SK-N-SH (cell line): ENCODE measurements around the gene CSNK1D. TPM values are rescaled to one million over a fixed set of nuclear protein-coding genes. Genes with fewer than 3 reads are reported as not detected.
A peak's percentile ranks its signal among the peaks of the same experiment; 100 is the strongest.

ENCODE experiments used
- CTCF ChIA-PET: fragments of 300-600, 350-600 bp; formaldehyde crosslinking; extraction: SDS; loops from one replicate; lab custom pipeline; 2021; lab: Yijun Ruan, JAX
- POLR2A ChIA-PET: fragments of 350-600 bp; sonication (Branson Sonifier 250); formaldehyde crosslinking; extraction: SDS; loops from one replicate; lab custom pipeline; 2020; ENCODE audit warnings: antibody characterized with exemption, inconsistent platforms; lab: Yijun Ruan, JAX
- DNase-seq: peaks from one replicate; pipeline ENCODE4 v3.0.0; 2012
- H2AFZ ChIP-seq: fragments of 200-600 bp; sonication (generic); 2 replicates; pipeline ENCODE4 v1.8.1; 2016; ENCODE audit warnings: antibody characterized with exemption, mild to moderate bottlenecking, low read depth
- H3F3A ChIP-seq: fragments of 200-600 bp; sonication (generic); replicated peaks from 2 replicates; pipeline ENCODE3; 2016; ENCODE audit warnings: antibody characterized with exemption, mild to moderate bottlenecking; ENCODE audit not compliant: insufficient read depth
- H3K27ac ChIP-seq, 2 experiments: fragments of 200-500 bp in 1 of 2; fragments of 200-600 bp in 1 of 2; sonication (Bioruptor generic) in 1 of 2; sonication (generic), shearing (Covaris generic) in 1 of 2; 2 replicates each; pipeline versions ENCODE4 v1.5.1 to v1.6.1; 2014 to 2016; ENCODE audit warnings: low read depth in 2 of 2, inconsistent platforms in 1 of 2, low read length in 1 of 2, mild to moderate bottlenecking in 1 of 2, mixed read lengths in 1 of 2
- H3K27me3 ChIP-seq: fragments of 200-600 bp; sonication (generic), shearing (Covaris generic); 2 replicates; pipeline ENCODE4 v1.6.1; 2016; ENCODE audit warnings: mixed run types; ENCODE audit not compliant: insufficient read depth
- H3K36me3 ChIP-seq, 2 experiments: fragments of 200-500 bp in 1 of 2; fragments of 200-600 bp in 1 of 2; sonication (Bioruptor generic) in 1 of 2; sonication (generic) in 1 of 2; replicated peaks in 1 of 2; 2 replicates each; pipeline versions ENCODE3 to v1.5.1; 2014 to 2016; ENCODE audit warnings: low read length in 1 of 2, mild to moderate bottlenecking in 1 of 2; ENCODE audit not compliant: insufficient read depth in 2 of 2, control insufficient read depth in 1 of 2
- H3K4me1 ChIP-seq, 2 experiments: fragments of 200-500 bp in 1 of 2; fragments of 200-600 bp in 1 of 2; sonication (Bioruptor generic) in 1 of 2; sonication (generic), shearing (Covaris generic) in 1 of 2; 2 replicates each; pipeline versions ENCODE4 v1.5.1 to v1.6.1; 2014 to 2016; ENCODE audit warnings: low read depth in 1 of 2, low read length in 1 of 2, mixed run types in 1 of 2; ENCODE audit not compliant: insufficient read depth in 2 of 2, control insufficient read depth in 1 of 2
- H3K4me2 ChIP-seq: fragments of 200-600 bp; sonication (generic), shearing (Covaris generic); 2 replicates; pipeline ENCODE4 v1.6.1; 2017; ENCODE audit warnings: mixed run types
- H3K4me3 ChIP-seq, 2 experiments: fragments of 200-500 bp in 1 of 2; fragments of 200-600 bp in 1 of 2; sonication (Bioruptor generic) in 1 of 2; sonication (generic), shearing (Covaris generic) in 1 of 2; 2 replicates each; pipeline versions ENCODE4 v1.5.1 to v1.8.1; 2014 to 2016; ENCODE audit warnings: low read depth in 2 of 2, inconsistent platforms in 1 of 2, low read length in 1 of 2, mild to moderate bottlenecking in 1 of 2, mixed read lengths in 1 of 2, moderate library complexity in 1 of 2
- H3K79me2 ChIP-seq: fragments of 200-600 bp; sonication (generic); 2 replicates; pipeline ENCODE4 v1.8.1; 2017; ENCODE audit warnings: mild to moderate bottlenecking; ENCODE audit not compliant: insufficient read depth
- H3K9ac ChIP-seq: fragments of 200-600 bp; sonication (generic); 2 replicates; pipeline ENCODE4 v1.6.1; 2017; ENCODE audit warnings: mixed run types
- H3K9me2 ChIP-seq: fragments of 200-600 bp; sonication (generic); 2 replicates; pipeline ENCODE4 v1.6.1; 2017; ENCODE audit warnings: mixed run types
- H3K9me3 ChIP-seq: fragments of 200-600 bp; sonication (generic); 2 replicates; pipeline ENCODE4 v1.6.1; 2017; ENCODE audit warnings: mixed run types, mild to moderate bottlenecking, moderate library complexity
- H4K20me1 ChIP-seq: fragments of 200-600 bp; sonication (generic); 2 replicates; pipeline ENCODE4 v1.6.1; 2017; ENCODE audit warnings: mild to moderate bottlenecking, mixed run types; ENCODE audit not compliant: insufficient read depth
- FOXM1 ChIP-seq: IDR thresholded peaks from 2 replicates; pipeline ENCODE4 v1.4.0; 2012; ENCODE audit warnings: low read depth, mild to moderate bottlenecking
- GATA2 ChIP-seq: sonication (generic); formaldehyde crosslinking; IDR thresholded peaks from 2 replicates; pipeline ENCODE4 v1.5.0; 2020; ENCODE audit warnings: mild to moderate bottlenecking, missing genetic modification reagents
- MXI1 ChIP-seq: IDR thresholded peaks from 2 replicates; pipeline ENCODE4 v1.6.1; 2012; ENCODE audit warnings: mild to moderate bottlenecking, low read depth, low read length, improper control_type of control experiment
- PBX3 ChIP-seq: IDR thresholded peaks from 2 replicates; pipeline ENCODE4; 2012
- REST ChIP-seq: IDR thresholded peaks from 2 replicates; pipeline ENCODE4 v1.6.1; 2012; ENCODE audit warnings: mild to moderate bottlenecking, low read depth, low read length, moderate library complexity
- TEAD4 ChIP-seq: IDR thresholded peaks from 2 replicates; pipeline ENCODE4 v1.4.0; 2012; ENCODE audit warnings: mild to moderate bottlenecking, borderline replicate concordance; ENCODE audit not compliant: insufficient read depth
- USF2 ChIP-seq: fragments of 150-350 bp; IDR thresholded peaks from 2 replicates; pipeline ENCODE4 v1.6.1; 2017; ENCODE audit warnings: antibody characterized with exemption, low read length, low read depth, borderline replicate concordance
- YY1 ChIP-seq: IDR thresholded peaks from 2 replicates; pipeline ENCODE4 v1.4.0; 2012; ENCODE audit warnings: low read depth, mild to moderate bottlenecking
- WGBS: methylation state at CpG from one replicate; pipeline ENCODE4 v1.1.6; 2017; ENCODE audit warnings: low lambda C conversion rate; 5-methylcytosine and 5-hydroxymethylcytosine counted together
- polyA plus RNA-seq, 3 experiments: library from polyadenylated mRNA; depleted of rRNA; stranded (reverse); fragments of >200 nt; gene quantifications; 2 replicates each; pipeline ENCODE4 v1.2.3, GENCODE V29; 2012

Gene CSNK1D
- polyA plus RNA-seq, 1 of the 3 experiments (the other 2 are of a cell fraction): 216 TPM

GRCh38 chr17:82291582-82292250 is 18.2 kb upstream of the CSNK1D start:
- H3K4me3 ChIP-seq: peak overlapping the region; percentile 75 to 95
- no peaks in the 10 kb centered on the region for H3K27me3 ChIP-seq
- CTCF ChIA-PET: interaction anchor here (0.9 to 2.2 kb wide), 8 partner anchors 8 to 57 kb away, joined by 3 to 9 read pairs (median 4); partner anchors contain the start of gene CSNK1D
- peak overlapping the region; percentile 91 for H3K9ac ChIP-seq
- peak overlapping the region; percentile 98 for H3K4me2 ChIP-seq
- H3K9me2 ChIP-seq: no peaks in the 10 kb centered on the region
- H3K36me3 ChIP-seq: no peaks in the 10 kb centered on the region
- no peak for TF ChIP-seq PBX3
- no peak for TF ChIP-seq USF2
- TF ChIP-seq FOXM1: no peak
- no peak for TF ChIP-seq REST
- TF ChIP-seq MXI1: no peak
- no peak for TF ChIP-seq TEAD4
- no peak for TF ChIP-seq GATA2 (CRISPR knock-in tag)
- 0 out of 2 replicates have a peak, but pooled peaks have one; percentile 4 for TF ChIP-seq YY1
- H3F3A ChIP-seq: peaks cover 37% of the 10 kb centered on the region
- H3K9me3 ChIP-seq: no peaks in the 10 kb centered on the region
- POLR2A ChIA-PET: interaction anchor here (0.9 to 3.2 kb wide), 7 partner anchors 8 to 50 kb away, joined by 3 to 48 read pairs (median 7); partner anchors contain the start of gene CSNK1D
- H4K20me1 ChIP-seq: no peaks in the 10 kb centered on the region
- peak overlapping the region; percentile 79; the same call in 1 of the 2 replicates for H2AFZ ChIP-seq
- peaks cover 15% of the 10 kb centered on the region in 2 experiments; a peak in 2 of 4 replicates for H3K4me1 ChIP-seq
- DNase-seq: no peak
- peak overlapping the region in 1 of 2 experiments; percentile 95; a peak in 2 of 4 replicates for H3K27ac ChIP-seq
- WGBS: 72% methylated on average over 19 of the region's 19 CpGs
- H3K79me2 ChIP-seq: peaks cover 5% of the 10 kb centered on the region
